Thymus (tissue), 11 donors: ENCODE measurements around the gene COX19. TPM values are rescaled to one million over a fixed set of nuclear protein-coding genes. Genes with fewer than 3 reads are reported as not detected.

ENCODE experiments used
- DNase-seq, 9 donors: peaks; one replicate each; pipeline ENCODE4 v3.0.0-alpha.2; 2013; ENCODE audit warnings: low spot score in 9 of 9, low read depth in 6 of 9, missing footprints in 1 of 9
- H3K27ac ChIP-seq, 2 donors: one replicate each; pipeline ENCODE4 v1.5.1; 2013; ENCODE audit warnings: control low read depth in 1 of 2, low read depth in 1 of 2, low read length in 1 of 2, mild to moderate bottlenecking in 1 of 2, moderate library complexity in 1 of 2
- H3K27me3 ChIP-seq, 2 donors: one replicate each; pipeline ENCODE4 v1.5.1; 2013; ENCODE audit warnings: low read length in 1 of 2; ENCODE audit not compliant: control insufficient read depth in 2 of 2, insufficient read depth in 1 of 2
- H3K36me3 ChIP-seq, 2 donors: one replicate each; pipeline ENCODE4 v1.5.1; 2013; ENCODE audit warnings: low read length in 1 of 2, mild to moderate bottlenecking in 1 of 2, moderate library complexity in 1 of 2; ENCODE audit not compliant: control insufficient read depth in 2 of 2, insufficient read depth in 2 of 2
- H3K4me1 ChIP-seq, 2 donors: one replicate each; pipeline ENCODE4 v1.5.1; 2013; ENCODE audit warnings: low read length in 2 of 2; ENCODE audit not compliant: control insufficient read depth in 2 of 2, insufficient read depth in 2 of 2
- H3K4me3 ChIP-seq, 2 donors: one replicate each; pipeline ENCODE4 v1.5.1; 2013; ENCODE audit warnings: low read length in 2 of 2, control low read depth in 1 of 2, mild to moderate bottlenecking in 1 of 2
- H3K9me3 ChIP-seq, 2 donors: one replicate each; pipeline ENCODE4 v1.5.1; 2013; ENCODE audit warnings: low read length in 1 of 2, mild to moderate bottlenecking in 1 of 2; ENCODE audit not compliant: control insufficient read depth in 2 of 2, insufficient read depth in 1 of 2
- WGBS: extraction: QIAGEN DNeasy Blood & Tissue Kit; methylation state at CpG from one replicate; pipeline ENCODE4 v1.1.7; 2013; 5-methylcytosine and 5-hydroxymethylcytosine counted together
- polyA plus RNA-seq: library from polyadenylated mRNA; stranded (reverse); fragments of 200-250 nt; gene quantifications from one replicate; pipeline ENCODE4 v1.2.3, GENCODE V29; 2013
- total RNA-seq: library from RNA; stranded (reverse); fragments of 120-200 nt; gene quantifications from one replicate; pipeline ENCODE4 v1.2.4, GENCODE V29; 2013
- donor health status: healthy.

Gene COX19
- total and polyA plus RNA-seq, 2 donors = 6.9 to 11.6 TPM

- H3K36me3 ChIP-seq = peaks cover 0 to 5% of the 10 kb centered on the region in 2 donors
- 98% methylated on average over 42 of the region's 42 CpGs for WGBS
- DNase-seq = no peak
- H3K9me3 ChIP-seq = peaks cover 6 to 25% of the 10 kb centered on the region in 2 donors
- H3K27ac ChIP-seq = no peak overlapping the region
- H3K27me3 ChIP-seq = no peaks in the 10 kb centered on the region
- H3K4me3 ChIP-seq = no peak overlapping the region
- peaks cover 0 to 14% of the 10 kb centered on the region in 2 donors for H3K4me1 ChIP-seq
Observed at GRCh38 chr7:1019789-1020610, 44.7 kb upstream of the COX19 start.

- H3K27me3 ChIP-seq = no peaks in the 10 kb centered on the region
- H3K4me1 ChIP-seq = peaks cover 0 to 8% of the 10 kb centered on the region in 2 donors
- peaks cover 0 to 5% of the 10 kb centered on the region in 2 donors for H3K36me3 ChIP-seq
- H3K4me3 ChIP-seq = no peak overlapping the region
- peaks cover 6 to 25% of the 10 kb centered on the region in 2 donors for H3K9me3 ChIP-seq
- 98% methylated on average over 14 of the region's 14 CpGs for WGBS
- no peak for DNase-seq
- no peak overlapping the region for H3K27ac ChIP-seq
Observed at GRCh38 chr7:1019255-1019785, 44.0 kb upstream of the COX19 start.

GRCh38 chr7:1018334-1018695 is 43.0 kb upstream of the COX19 start:
- Histone ChIP-seq H3K36me3 (peaks cover 0 to 5% of the 10 kb centered on the region in 2 donors), H3K27ac (no peak overlapping the region), H3K27me3 (no peaks in the 10 kb centered on the region), H3K4me3 (no peak overlapping the region), H3K4me1 (peaks cover 0 to 3% of the 10 kb centered on the region in 2 donors), H3K9me3 (peaks cover 6 to 25% of the 10 kb centered on the region in 2 donors)
- WGBS = 98% methylated on average over 13 of the region's 13 CpGs
- no peak for DNase-seq

- peaks cover 0 to 5% of the 10 kb centered on the region in 2 donors for H3K36me3 ChIP-seq
Observed at GRCh38 chr7:1017586-1018333, 42.4 kb upstream of the COX19 start.

GRCh38 chr7:1016577-1017531 is 41.5 kb upstream of the COX19 start:
- 90% methylated on average over 51 of the region's 51 CpGs for WGBS
- Histone ChIP-seq H3K27ac (no peak overlapping the region), H3K4me3 (no peak overlapping the region), H3K9me3 (peaks cover 4 to 22% of the 10 kb centered on the region in 2 donors), H3K27me3 (no peaks in the 10 kb centered on the region), H3K4me1 (peaks cover 0 to 5% of the 10 kb centered on the region in 2 donors), H3K36me3 (peaks cover 0 to 5% of the 10 kb centered on the region in 2 donors)
- DNase-seq = no peak

More at GRCh38 chr7:1017586-1018333, 42.4 kb upstream of the COX19 start:
- DNase-seq = no peak
- Histone ChIP-seq H3K27me3 (no peaks in the 10 kb centered on the region), H3K9me3 (peaks cover 6 to 25% of the 10 kb centered on the region in 2 donors), H3K27ac (no peak overlapping the region), H3K4me1 (peaks cover 0 to 5% of the 10 kb centered on the region in 2 donors), H3K4me3 (no peak overlapping the region)
- 97% methylated on average over 34 of the region's 34 CpGs for WGBS

DNA sequence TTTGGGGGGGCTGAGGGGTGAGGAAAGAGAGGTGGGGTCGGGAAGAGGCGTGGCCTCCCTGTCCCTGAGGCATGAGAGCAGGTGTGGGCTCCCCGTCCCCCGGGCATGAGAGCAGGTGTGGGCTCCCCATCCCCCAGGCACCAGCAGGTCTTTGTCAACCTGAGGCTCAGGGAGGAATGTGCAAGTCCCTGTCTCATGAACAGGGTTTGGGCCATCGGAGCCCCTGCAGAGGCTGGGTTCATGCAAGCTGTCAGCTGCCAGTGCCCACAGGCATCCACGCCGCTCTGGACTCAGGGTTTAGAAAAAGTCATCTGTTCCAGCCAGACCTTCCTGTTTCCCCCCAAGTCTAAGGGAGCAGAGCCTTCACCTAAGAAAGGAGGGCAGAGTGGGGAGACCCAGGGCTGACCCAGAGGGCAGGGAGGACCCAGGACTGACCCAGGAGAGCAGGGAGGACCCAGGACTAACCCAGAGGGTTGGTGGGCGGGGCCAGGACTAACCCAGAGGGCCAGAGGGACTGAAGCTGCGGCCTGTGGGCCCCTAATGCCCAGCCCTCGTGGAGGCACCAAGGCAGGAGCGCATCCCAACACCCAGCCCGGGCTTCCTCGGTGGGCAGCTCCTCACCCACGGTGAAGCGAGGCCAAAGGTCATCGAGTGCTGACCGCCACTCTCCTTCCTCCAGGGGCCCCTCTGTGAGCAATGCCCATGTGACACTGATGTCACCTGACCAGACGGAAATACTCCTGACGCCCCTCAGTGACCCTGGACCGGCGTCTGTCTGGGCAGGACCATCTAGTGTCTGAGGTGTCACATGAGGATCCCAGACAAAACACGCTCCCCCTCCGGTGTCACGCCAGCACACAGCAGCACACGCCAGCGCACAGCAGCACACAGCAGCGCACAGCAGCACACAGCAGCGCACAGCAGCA is 40.1 kb upstream of the COX19 start:
- Histone ChIP-seq H3K27me3 (no peaks in the 10 kb centered on the region), H3K4me1 (peaks cover 0 to 5% of the 10 kb centered on the region in 2 donors), H3K36me3 (no peaks in the 10 kb centered on the region), H3K9me3 (peaks cover 0 to 8% of the 10 kb centered on the region in 2 donors), H3K4me3 (no peak overlapping the region), H3K27ac (no peak overlapping the region)
- WGBS = 91% methylated on average over 28 of the region's 28 CpGs
- no peak for DNase-seq

- H3K36me3 ChIP-seq = no peaks in the 10 kb centered on the region
- no peaks in the 10 kb centered on the region for H3K27me3 ChIP-seq
- no peak for DNase-seq
- peaks cover 0 to 5% of the 10 kb centered on the region in 2 donors for H3K4me1 ChIP-seq
- H3K27ac ChIP-seq = no peak overlapping the region
- WGBS = 92% methylated on average over 20 of the region's 20 CpGs
- H3K9me3 ChIP-seq = peaks cover 0 to 3% of the 10 kb centered on the region in 2 donors
- H3K4me3 ChIP-seq = no peak overlapping the region
Observed at GRCh38 chr7:1014681-1015080, 39.3 kb upstream of the COX19 start.

DNA sequence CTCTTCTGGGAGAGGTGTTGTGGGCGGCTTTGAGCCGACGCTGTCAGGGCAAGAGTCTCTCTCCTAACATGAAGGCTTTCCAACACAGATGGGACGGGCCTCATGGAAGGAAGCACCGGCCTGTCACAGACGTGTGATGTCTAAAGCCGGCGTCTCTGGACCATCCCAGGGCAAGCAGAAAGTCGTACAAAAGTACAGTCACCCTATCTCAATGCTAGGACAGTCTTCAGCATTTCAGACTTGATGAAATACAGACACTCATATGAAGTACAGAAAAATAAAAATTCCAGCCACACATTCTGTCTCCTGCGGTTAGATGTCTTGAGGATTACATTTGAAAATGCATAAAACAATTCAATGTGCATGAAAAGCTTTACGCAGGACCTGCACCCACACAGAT is 38.2 kb upstream of the COX19 start:
- H3K27ac ChIP-seq = no peak overlapping the region
- H3K27me3 ChIP-seq = no peaks in the 10 kb centered on the region
- H3K4me1 ChIP-seq = peaks cover 0 to 5% of the 10 kb centered on the region in 2 donors
- H3K9me3 ChIP-seq = no peaks in the 10 kb centered on the region
- WGBS = 95% methylated on average over 11 of the region's 11 CpGs
- DNase-seq = no peak
- no peak overlapping the region for H3K4me3 ChIP-seq
- H3K36me3 ChIP-seq = peaks cover 0 to 4% of the 10 kb centered on the region in 2 donors
